AG09309 (cell line): ENCODE results near the gene PPDPF.

Experiments used
- DNase-seq: peaks from one replicate; pipeline ENCODE4 v3.0.0-alpha.2; 2010; ENCODE audit warnings: low read depth
- H3K4me3 ChIP-seq: 2 replicates; pipeline ENCODE4 v1.5.1; 2011; ENCODE audit warnings: mild to moderate bottlenecking, low read depth, low read length, moderate library complexity; ENCODE audit not compliant: control insufficient read depth
- TF ChIP-seq, protein P1 (sequence below): IDR thresholded peaks from 2 replicates; pipeline ENCODE4 v1.5.1; 2011; ENCODE audit warnings: mild to moderate bottlenecking, low read depth, low read length, inconsistent platforms; ENCODE audit not compliant: insufficient read depth, control insufficient read depth; ENCODE audit errors: missing control alignments

PPDPF gene

DNA sequence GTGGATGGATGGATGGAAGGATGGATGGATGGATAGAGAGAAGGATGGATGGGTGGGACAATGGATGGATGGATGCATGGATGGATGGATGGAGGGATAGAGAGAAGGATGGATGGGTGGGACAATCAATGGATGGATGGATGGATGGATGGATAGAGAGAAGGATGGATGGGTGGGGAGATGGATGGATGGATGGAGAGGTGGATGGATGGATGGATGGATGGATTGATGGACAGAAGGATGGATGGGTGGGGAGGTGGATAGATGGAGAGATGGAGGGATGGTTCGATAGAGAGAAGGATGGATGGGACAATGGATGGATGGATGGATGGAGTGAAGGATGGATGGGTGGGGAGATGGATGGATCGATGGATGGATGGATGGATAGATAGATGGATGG is 28.0 kb upstream of the PPDPF start:
- TF ChIP-seq, protein P1, sequence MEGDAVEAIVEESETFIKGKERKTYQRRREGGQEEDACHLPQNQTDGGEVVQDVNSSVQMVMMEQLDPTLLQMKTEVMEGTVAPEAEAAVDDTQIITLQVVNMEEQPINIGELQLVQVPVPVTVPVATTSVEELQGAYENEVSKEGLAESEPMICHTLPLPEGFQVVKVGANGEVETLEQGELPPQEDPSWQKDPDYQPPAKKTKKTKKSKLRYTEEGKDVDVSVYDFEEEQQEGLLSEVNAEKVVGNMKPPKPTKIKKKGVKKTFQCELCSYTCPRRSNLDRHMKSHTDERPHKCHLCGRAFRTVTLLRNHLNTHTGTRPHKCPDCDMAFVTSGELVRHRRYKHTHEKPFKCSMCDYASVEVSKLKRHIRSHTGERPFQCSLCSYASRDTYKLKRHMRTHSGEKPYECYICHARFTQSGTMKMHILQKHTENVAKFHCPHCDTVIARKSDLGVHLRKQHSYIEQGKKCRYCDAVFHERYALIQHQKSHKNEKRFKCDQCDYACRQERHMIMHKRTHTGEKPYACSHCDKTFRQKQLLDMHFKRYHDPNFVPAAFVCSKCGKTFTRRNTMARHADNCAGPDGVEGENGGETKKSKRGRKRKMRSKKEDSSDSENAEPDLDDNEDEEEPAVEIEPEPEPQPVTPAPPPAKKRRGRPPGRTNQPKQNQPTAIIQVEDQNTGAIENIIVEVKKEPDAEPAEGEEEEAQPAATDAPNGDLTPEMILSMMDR: no peak
- DNase-seq: no peak
- H3K4me3 ChIP-seq: no peak overlapping the region

DNA sequence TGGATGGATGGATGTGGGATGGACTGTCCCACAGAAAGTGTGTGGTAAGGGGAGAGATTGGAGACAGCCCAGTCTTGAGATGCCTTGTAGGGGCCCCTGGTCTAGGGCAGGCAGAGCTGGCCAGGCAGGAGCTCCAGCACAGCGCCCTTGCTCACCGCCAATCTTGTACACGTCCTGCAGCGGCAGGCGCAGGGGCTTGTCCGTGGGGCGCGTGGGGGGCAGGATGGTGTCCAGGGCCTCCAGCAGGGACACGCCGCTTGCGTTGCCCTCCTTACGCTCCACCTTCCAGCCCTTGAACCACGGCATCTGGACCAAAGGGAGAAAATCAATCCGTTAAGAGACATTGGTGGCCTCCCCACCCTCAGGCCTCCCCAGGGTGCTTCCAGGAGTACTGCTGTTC is 27.6 kb upstream of the PPDPF start:
- no peak for DNase-seq
- no peak overlapping the region for H3K4me3 ChIP-seq
- TF ChIP-seq, protein P1: no peak

DNA sequence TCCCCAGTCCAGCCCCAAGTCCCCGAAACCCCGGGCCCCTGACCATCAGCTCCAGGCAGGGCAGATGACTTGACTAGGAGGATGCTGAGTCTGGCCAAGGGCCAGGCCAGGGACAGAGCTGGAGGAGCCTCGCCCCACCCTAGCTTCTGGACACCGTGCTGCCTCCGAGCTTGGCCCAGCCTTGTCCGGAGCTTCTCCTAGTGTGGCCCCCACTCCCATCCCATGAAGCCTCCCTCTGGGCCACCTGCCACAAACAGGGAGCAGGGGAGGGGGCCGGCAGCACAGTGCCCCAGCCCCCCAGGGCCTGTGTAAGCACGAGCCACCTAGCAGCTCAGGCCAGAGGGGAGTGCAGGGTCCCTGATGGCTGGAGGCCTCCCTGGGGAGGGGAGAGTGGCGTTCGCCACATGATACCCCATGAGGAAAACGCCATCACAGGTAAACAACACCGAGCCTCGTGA is 27.0 kb upstream of the PPDPF start:
- no peak overlapping the region for H3K4me3 ChIP-seq
- no peak for DNase-seq
- TF ChIP-seq, protein P1: no peak

DNA sequence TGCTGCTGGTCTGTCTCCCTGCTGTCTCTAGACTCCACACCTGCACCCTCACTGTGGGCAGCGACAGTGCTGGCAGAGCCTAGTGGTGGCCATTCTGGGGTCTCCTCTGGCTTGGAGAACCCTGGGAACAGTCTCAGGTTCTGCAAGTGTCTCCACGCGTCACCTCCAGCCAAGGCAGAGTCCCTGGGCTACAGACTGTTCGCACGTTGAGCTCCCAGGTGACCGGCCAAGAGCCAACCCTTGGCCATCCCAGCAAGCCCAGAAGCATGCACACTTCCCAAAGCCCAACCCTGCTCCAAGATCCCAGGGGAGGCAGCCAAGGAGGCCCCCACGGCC is 26.5 kb upstream of the PPDPF start:
- no peak overlapping the region for H3K4me3 ChIP-seq
- TF ChIP-seq, protein P1: no peak
- DNase-seq: no peak

DNA sequence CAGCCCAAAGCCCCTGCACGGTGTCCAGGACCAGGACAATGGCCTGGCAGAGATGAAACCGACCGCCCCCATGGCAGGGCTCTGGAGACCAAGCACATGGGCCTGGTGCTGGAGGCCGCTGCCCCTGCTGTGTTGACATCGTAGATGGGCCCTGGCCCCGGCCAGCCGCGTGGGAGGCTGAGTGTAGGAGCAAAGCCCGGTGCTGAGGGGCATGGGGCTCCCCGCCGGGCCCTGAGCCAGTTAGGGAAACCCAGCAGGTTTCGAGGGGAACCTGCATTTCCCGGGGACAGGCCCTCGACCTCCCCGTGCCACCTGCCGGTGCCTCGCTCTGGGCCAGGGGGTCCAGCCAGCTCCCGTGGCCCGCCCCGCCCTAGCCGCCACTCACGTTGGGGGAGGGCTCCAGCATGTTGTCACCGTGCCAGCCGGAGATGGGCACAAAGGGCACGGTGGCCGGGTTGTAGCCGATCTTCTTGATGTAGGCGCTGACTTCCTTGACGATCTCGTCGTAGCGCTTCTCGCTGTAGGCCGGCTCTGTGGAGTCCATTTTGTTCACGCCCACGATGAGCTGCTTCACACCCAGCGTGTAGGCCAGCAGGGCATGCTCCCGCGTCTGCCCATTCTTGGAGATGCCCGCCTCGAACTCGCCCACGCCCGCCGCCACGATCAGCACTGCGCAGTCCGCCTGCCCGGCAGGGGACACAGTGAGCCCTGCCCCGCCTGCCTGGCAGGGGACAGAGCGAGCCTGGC is 26.0 kb upstream of the PPDPF start:
- DNase-seq: no peak
- TF ChIP-seq, protein P1: no peak
- H3K4me3 ChIP-seq: no peak overlapping the region

DNA sequence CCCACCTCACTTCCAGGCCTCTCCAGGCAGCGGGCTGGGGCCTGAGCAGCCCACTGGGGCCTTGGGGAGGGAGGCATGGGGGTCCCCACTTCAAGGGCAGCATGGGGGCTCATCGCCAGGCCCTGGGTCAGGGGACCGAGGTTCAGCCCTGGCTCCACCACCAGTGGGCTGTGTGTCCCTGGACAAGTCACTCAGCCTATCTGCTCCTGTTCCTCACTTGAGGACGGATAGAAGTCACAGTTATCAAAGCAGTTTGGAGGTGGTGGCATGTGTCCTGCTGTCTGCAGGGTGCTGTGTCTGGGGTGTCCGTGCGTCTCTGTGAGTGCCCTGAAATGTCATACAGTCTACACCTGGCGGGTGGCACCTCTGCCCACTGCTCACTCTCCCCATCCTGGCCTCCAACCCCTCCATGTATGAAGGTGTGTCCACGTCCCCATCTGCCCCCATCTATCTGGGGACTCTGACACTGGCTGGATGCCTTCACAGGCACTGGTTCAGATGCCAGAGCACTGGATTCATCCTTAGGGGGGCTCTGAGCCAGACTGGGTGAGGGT is 25.3 kb upstream of the PPDPF start:
- TF ChIP-seq, protein P1: no peak
- no peak for DNase-seq
- no peak overlapping the region for H3K4me3 ChIP-seq
